ENCODE measurements around the gene OTUD7B.
A peak's percentile ranks its signal among the peaks of the same experiment; 100 is the strongest.

Gene OTUD7B

GRCh38 chr1:149915429-149916192 is 94.9 kb downstream of the OTUD7B start:
- Histone ChIP-seq H3K4me3 (peak overlapping the region; percentile 60 to 86), H3K27ac (peak overlapping the region; percentile 61 to 69)

GRCh38 chr1:149914545-149914944 is 96.0 kb downstream of the OTUD7B start:
- no peak for DNase-seq
- H3K4me3 ChIP-seq, result no peak overlapping the region
- H3K4me1 ChIP-seq, result peaks cover 0 to 28% (median 21%) of the 10 kb centered on the region in 4 donors
- no peaks in the 10 kb centered on the region for H3K27me3 ChIP-seq
- no peaks in the 10 kb centered on the region for H3K9me3 ChIP-seq
- H3K36me3 ChIP-seq, result peaks cover 5 to 43% (median 31%) of the 10 kb centered on the region in 3 donors
- TF ChIP-seq CTCF (IDR thresholded peaks at IDR 0.05), result no peak
- intact Hi-C loops (cut with DNase I; ENCODE audit: low total_unique reads), result no loop called here
- no peak overlapping the region for H3K27ac ChIP-seq

More at GRCh38 chr1:149915429-149916192, 94.9 kb downstream of the OTUD7B start:
- H3K4me1 ChIP-seq, result peaks cover 0 to 31% (median 21%) of the 10 kb centered on the region in 4 donors
- H3K36me3 ChIP-seq, result peaks cover 5 to 33% (median 20%) of the 10 kb centered on the region in 3 donors
- no peaks in the 10 kb centered on the region for H3K27me3 ChIP-seq
- no peaks in the 10 kb centered on the region for H3K9me3 ChIP-seq
- DNase-seq, result no peak
- TF ChIP-seq CTCF (IDR thresholded peaks at IDR 0.05), result no peak
- intact Hi-C loops (cut with DNase I; ENCODE audit: low total_unique reads), result no loop called here

GRCh38 chr1:149906570-149907075 is 103.9 kb downstream of the OTUD7B start:
- no peak for TF ChIP-seq CTCF (IDR thresholded peaks at IDR 0.05)
- H3K36me3 ChIP-seq, result peaks cover 14 to 71% (median 48%) of the 10 kb centered on the region in 3 donors
- intact Hi-C loops (cut with DNase I; ENCODE audit: low total_unique reads), result no loop called here

GRCh38 chr1:149903836-149904491 is 106.6 kb downstream of the OTUD7B start:
- H3K4me3 ChIP-seq, result no peak overlapping the region
- intact Hi-C loops (cut with DNase I; ENCODE audit: low total_unique reads), result no loop called here
- no peak for TF ChIP-seq CTCF (IDR thresholded peaks at IDR 0.05)
- peaks cover 10 to 44% (median 21%) of the 10 kb centered on the region in 3 donors for H3K36me3 ChIP-seq
- H3K9me3 ChIP-seq, result no peaks in the 10 kb centered on the region
- no peaks in the 10 kb centered on the region for H3K27me3 ChIP-seq
- peaks cover 0 to 14% (median 5%) of the 10 kb centered on the region in 4 donors for H3K4me1 ChIP-seq
- no peak overlapping the region for H3K27ac ChIP-seq
- DNase-seq, result no peak

More at GRCh38 chr1:149906570-149907075, 103.9 kb downstream of the OTUD7B start:
- Histone ChIP-seq H3K27ac (no peak overlapping the region), H3K4me3 (no peak overlapping the region), H3K9me3 (no peaks in the 10 kb centered on the region), H3K27me3 (no peaks in the 10 kb centered on the region), H3K4me1 (no peaks in the 10 kb centered on the region)
- DNase-seq, result no peak

- DNase-seq, result peak; percentile 92 to 96
- Histone ChIP-seq H3K4me3 (peak within 1 kb of the TSS; percentile 61 to 64), H3K27ac (peak within 1 kb of the TSS; percentile 87 to 91), H3K4me1 (peaks cover 0 to 14% (median 5%) of the 10 kb centered on the region in 4 donors), H3K27me3 (no peaks in the 10 kb centered on the region), H3K9me3 (no peaks in the 10 kb centered on the region), H3K36me3 (peaks cover 0 to 7% (median 0%) of the 10 kb centered on the region in 3 donors)
- peak in 1 of 2 experiments; percentile 22 for TF ChIP-seq CTCF (IDR thresholded peaks at IDR 0.05)
- intact Hi-C loops (cut with DNase I; ENCODE audit: low total_unique reads), result no loop called here
Observed at GRCh38 chr1:149899460-149900284, 110.9 kb downstream of the OTUD7B start, which contains the start of gene BOLA1. TSS of gene BOLA1 (plus strand) at chr1:149899568. CDS start at chr1:149900060, 492 bp downstream.

All from tibial artery (tissue), 4 donors.